H1 (cell line): ENCODE measurements around the gene ATG16L1. TPM values are rescaled to one million over a fixed set of nuclear protein-coding genes. Genes with fewer than 3 reads are reported as not detected.

Experiments
- BACH1 ChIP-seq: IDR thresholded peaks from 2 replicates; pipeline ENCODE4 v1.6.1; 2012; ENCODE audit warnings: low read length, improper control_type of control experiment
- CBX8 ChIP-seq: fragments of 300-800, 300-1000 bp; sonication (generic); IDR thresholded peaks from 2 replicates; pipeline ENCODE4 v1.7.1; 2016; ENCODE audit warnings: low read depth, low read length, borderline replicate concordance
- CHD7 ChIP-seq: fragments of 300-600 bp; sonication (generic); IDR thresholded peaks from 2 replicates; pipeline ENCODE4 v1.7.1; 2012; ENCODE audit warnings: low read length, moderate library complexity, mild to moderate bottlenecking, inconsistent platforms; ENCODE audit not compliant: insufficient replicate concordance
- MAX ChIP-seq: IDR thresholded peaks from 2 replicates; pipeline ENCODE4 v1.6.1; 2012; ENCODE audit warnings: inconsistent platforms
- POU5F1 ChIP-seq: IDR thresholded peaks from 2 replicates; pipeline ENCODE4 v1.6.1; 2011; ENCODE audit warnings: low read depth, mild to moderate bottlenecking, low read length, moderate library complexity
- RAD21 ChIP-seq, 2 experiments: IDR thresholded peaks in 1 of 2; conservative IDR thresholded peaks in 1 of 2; 2 replicates each; pipeline ENCODE4 v1.6.1; 2011; ENCODE audit warnings: low read depth in 2 of 2, low read length in 2 of 2, improper control_type of control experiment in 1 of 2, inconsistent platforms in 1 of 2, mild to moderate bottlenecking in 1 of 2, moderate library complexity in 1 of 2
- polyA plus RNA-seq, 7 experiments: library from polyadenylated mRNA; depleted of rRNA in 3 of 7; stranded (reverse) in 5 of 7; unstranded in 2 of 7; fragments of >200 nt in 5 of 7; fragments of 200-250 nt in 2 of 7; gene quantifications; 1 replicate in 5 of 7; 2 replicates in 1 of 7; 4 replicates in 1 of 7; pipeline versions ENCODE4 v1.2.1 to v1.2.3, GENCODE V29; 2011 to 2013; ENCODE audit warnings: missing spikeins in 2 of 7, mixed read lengths in 2 of 7
- total RNA-seq: library from RNA; stranded (reverse); fragmentation: NEBNext Ultra II Directional; extraction: Animal tissue kit (Norgen Biotek cat#: 25700); gene quantifications from 2 replicates; pipeline ENCODE4 v1.2.1, GENCODE V29; 2021

The ATG16L1 gene
- total and polyA plus RNA-seq, 2 of the 8 experiments (the other 6 are each of a cell fraction or from before 2014, with no cell fraction given), result 18.3 to 31.0 TPM

GRCh38 chr2:233227346-233227978, 24.0 kb upstream of the ATG16L1 start (continued):
- TF ChIP-seq CHD7 (no peak), POU5F1 (no peak), CBX8 (no peak), RAD21 (IDR thresholded peaks at IDR 0.05 in 1 of 2, conservative IDR thresholded peaks at IDR 0.05 in 1 of 2; ENCODE audit: low read depth in 2 of 2, low read length in 2 of 2) (no peak), BACH1 (no peak), MAX (no peak)
